Measurements from ENCODE around the gene SETBP1.

Gene SETBP1

GRCh38 chr18:45086777-45087176, 406.1 kb downstream of the SETBP1 start:
- no peak for DNase-seq

GRCh38 chr18:45090526-45091140, 409.9 kb downstream of the SETBP1 start:
- no peak for DNase-seq

GRCh38 chr18:45100321-45101105, 419.8 kb downstream of the SETBP1 start:
- no peak for DNase-seq

GRCh38 chr18:45102126-45102525, 421.4 kb downstream of the SETBP1 start:
- no peak for DNase-seq

DNA sequence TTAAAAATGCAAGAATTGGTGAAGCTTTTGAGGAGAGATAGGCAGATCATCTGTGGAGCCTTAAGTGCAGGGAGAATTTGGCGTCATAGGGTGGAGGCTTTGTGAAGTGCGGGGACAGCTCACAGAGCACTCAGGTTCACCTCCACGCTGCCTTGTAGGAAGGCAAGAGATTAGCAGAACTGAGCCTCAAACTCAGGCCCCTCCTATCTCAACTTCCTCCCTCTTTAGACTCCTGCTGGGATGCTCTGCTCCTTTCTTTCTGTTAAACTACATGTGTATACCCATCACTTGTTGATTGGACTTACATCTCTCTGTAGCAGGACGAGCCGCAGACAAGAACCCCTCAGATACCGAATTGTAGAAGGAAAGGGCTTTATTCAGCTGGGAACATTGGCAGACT, 422.2 kb downstream of the SETBP1 start:
- no peak for DNase-seq

- no peak for DNase-seq
Observed at GRCh38 chr18:45103319-45104048, 422.8 kb downstream of the SETBP1 start.

DNA sequence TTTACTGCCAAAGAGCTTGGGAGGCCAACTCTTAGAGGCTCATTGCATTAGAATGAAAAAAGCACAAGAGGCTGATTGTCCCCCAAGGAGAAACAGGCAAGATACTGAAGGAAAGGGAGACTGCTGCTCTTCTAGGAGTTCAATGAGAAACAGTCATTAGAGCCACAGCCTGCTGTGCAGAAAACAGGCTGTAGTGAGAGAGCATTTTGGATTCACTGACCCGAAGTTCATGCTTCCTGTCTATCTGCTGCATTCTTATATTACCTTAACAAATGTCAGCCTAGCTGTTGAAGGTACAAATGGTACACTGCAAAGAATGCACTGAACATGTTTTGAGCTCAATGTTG, 423.3 kb downstream of the SETBP1 start:
- DNase-seq: no peak

- DNase-seq: no peak
Observed at GRCh38 chr18:45106331-45106774, 425.7 kb downstream of the SETBP1 start.

- DNase-seq: no peak
Observed at GRCh38 chr18:45107425-45107824, 426.7 kb downstream of the SETBP1 start.

DNA sequence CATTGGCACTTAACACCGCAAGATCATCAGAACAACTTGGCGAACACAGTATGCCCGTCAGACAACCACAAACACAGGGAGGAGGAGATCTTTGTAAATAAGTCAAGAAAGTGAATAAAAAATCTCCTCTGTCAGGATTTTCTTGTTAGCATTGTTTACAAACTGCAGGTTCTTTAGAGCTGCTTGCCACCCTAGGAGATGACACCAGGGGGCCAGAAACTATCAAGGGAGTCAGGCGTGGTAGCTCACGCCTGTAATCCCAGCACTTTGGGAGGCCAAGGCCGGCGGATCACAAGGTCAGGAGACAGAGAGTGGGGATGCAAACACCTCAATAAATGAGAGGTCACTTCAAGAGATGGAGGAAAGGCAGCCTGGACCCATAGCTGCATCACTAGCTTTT, 428.1 kb downstream of the SETBP1 start:
- no peak for DNase-seq

DNA sequence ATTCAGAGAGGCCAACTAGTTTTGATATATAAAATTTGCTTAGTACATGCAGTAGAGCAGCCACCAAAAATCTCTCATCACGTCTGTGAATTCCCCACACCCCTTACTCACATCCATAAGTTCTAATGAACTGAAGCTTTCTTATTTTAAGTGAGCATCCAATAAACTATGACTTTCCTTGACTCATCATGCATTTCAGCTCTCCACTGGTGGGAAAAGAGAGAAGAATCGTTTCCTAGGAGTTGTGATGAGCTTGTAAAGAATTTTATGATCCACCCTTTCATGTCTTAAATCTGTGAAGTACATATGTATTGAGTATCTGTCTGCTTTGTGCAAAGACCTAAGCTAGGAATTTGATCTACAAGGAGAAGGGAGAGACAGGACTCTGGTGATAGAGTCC, 428.6 kb downstream of the SETBP1 start:
- DNase-seq: no peak

DNA sequence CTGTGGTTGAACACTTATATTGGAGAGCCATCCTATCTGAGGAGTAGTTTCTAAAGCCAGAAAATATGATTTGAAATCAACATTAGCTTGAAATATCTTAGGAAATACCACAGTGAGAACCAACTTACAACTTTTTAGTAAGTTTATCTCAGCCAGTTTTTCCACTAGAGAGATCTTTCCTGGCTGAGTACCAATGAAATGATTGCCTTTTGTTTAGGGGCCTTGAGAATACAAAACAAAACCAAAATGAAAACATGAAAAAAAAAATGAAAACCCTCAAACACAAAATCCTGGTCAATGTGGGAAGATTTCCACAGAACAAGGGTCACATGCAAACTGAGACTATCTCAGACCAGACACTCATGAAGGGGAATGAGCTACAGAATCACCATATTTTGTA, 429.0 kb downstream of the SETBP1 start:
- no peak for DNase-seq

GRCh38 chr18:45110577-45111501, 430.2 kb downstream of the SETBP1 start:
- no peak for DNase-seq

GRCh38 chr18:45111502-45111848, 430.8 kb downstream of the SETBP1 start:
- DNase-seq: no peak

- DNase-seq: no peak
Observed at GRCh38 chr18:45112682-45113081, 432.0 kb downstream of the SETBP1 start.

DNA sequence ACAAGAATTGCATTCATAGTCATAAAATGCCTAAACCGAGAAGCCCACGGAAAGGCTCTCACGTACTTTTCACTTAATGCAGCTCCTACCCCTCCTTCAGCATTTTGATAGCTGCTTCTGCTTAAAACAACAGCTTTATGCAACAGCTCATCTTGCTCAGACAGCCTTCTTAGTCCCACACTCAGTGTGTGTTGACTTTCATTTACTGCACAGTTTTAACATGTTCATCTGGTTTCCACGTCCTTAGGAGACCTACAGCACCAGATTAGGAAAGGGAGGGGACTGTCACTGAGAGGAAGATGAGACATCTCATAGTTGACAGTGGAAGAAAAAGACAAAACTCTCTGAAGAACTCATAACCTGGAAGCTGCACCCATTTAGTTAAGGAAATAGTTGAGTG, 435.4 kb downstream of the SETBP1 start:
- no peak for DNase-seq
